IPS DF 6.9 (cell line): ENCODE measurements around the gene LRRC4.

Experiments used
- DNase-seq: peaks from one replicate; pipeline ENCODE4 v3.0.0-alpha.2; 2013; ENCODE audit warnings: low read depth, low spot score
- H3K27ac ChIP-seq: one replicate; pipeline ENCODE4 v1.5.1; 2013; ENCODE audit warnings: low read length, control low read depth
- H3K27me3 ChIP-seq: 2 replicates; pipeline ENCODE4 v1.6.1; 2013; ENCODE audit warnings: mild to moderate bottlenecking, low read length; ENCODE audit not compliant: control insufficient read depth, insufficient read depth
- H3K36me3 ChIP-seq: 2 replicates; pipeline ENCODE4 v1.6.1; 2013; ENCODE audit warnings: low read length; ENCODE audit not compliant: control insufficient read depth, insufficient read depth
- H3K4me1 ChIP-seq: 2 replicates; pipeline ENCODE4 v1.6.1; 2013; ENCODE audit warnings: low read length; ENCODE audit not compliant: control insufficient read depth, insufficient read depth
- H3K4me3 ChIP-seq: 2 replicates; pipeline ENCODE4 v1.5.1; 2013; ENCODE audit warnings: mild to moderate bottlenecking, low read length
- H3K9me3 ChIP-seq: 2 replicates; pipeline ENCODE4 v1.6.1; 2013; ENCODE audit warnings: low read length, inconsistent platforms; ENCODE audit not compliant: control insufficient read depth, insufficient read depth
- WGBS: extraction: QIAGEN DNeasy Blood & Tissue Kit; methylation state at CpG from one replicate; pipeline ENCODE4 v1.1.7; 2013; ENCODE audit warnings: mixed read lengths, missing lambda C conversion rate; ENCODE audit not compliant: insufficient read length, insufficient coverage; 5-methylcytosine and 5-hydroxymethylcytosine counted together

LRRC4 gene

GRCh38 chr7:127998671-127999070 lies 32.6 kb downstream of the LRRC4 start:
- H3K4me1 ChIP-seq: peaks cover 1% of the 10 kb centered on the region; the same call in 1 of the 2 replicates
- H3K36me3 ChIP-seq: no peaks in the 10 kb centered on the region
- WGBS: no CpG with 5 or more reads among the region's 2 CpGs

GRCh38 chr7:127997226-127997922 lies 33.9 kb downstream of the LRRC4 start:
- peaks cover 1% of the 10 kb centered on the region; the same call in 1 of the 2 replicates for H3K4me1 ChIP-seq
- H3K27ac ChIP-seq: no peak overlapping the region
- WGBS: no CpG with 5 or more reads among the region's 4 CpGs
- no peaks in the 10 kb centered on the region for H3K9me3 ChIP-seq
- no peak for DNase-seq
- no peaks in the 10 kb centered on the region for H3K27me3 ChIP-seq
- H3K36me3 ChIP-seq: no peaks in the 10 kb centered on the region
- H3K4me3 ChIP-seq: no peak overlapping the region

More at GRCh38 chr7:127998671-127999070, 32.6 kb downstream of the LRRC4 start:
- Histone ChIP-seq H3K9me3 (no peaks in the 10 kb centered on the region), H3K27me3 (no peaks in the 10 kb centered on the region), H3K27ac (no peak overlapping the region), H3K4me3 (no peak overlapping the region)
- DNase-seq: no peak

GRCh38 chr7:127996253-127997071 lies 34.8 kb downstream of the LRRC4 start:
- H3K4me1 ChIP-seq: peaks cover 1% of the 10 kb centered on the region; the same call in 1 of the 2 replicates
- no peaks in the 10 kb centered on the region for H3K9me3 ChIP-seq
- DNase-seq: no peak
- no peaks in the 10 kb centered on the region for H3K27me3 ChIP-seq
- no peaks in the 10 kb centered on the region for H3K36me3 ChIP-seq
- no peak overlapping the region for H3K27ac ChIP-seq
- WGBS: no CpG with 5 or more reads among the region's 11 CpGs
- no peak overlapping the region for H3K4me3 ChIP-seq

GRCh38 chr7:127995881-127996215 lies 35.4 kb downstream of the LRRC4 start:
- WGBS: no CpG with 5 or more reads among the region's 3 CpGs
- peaks cover 1% of the 10 kb centered on the region; the same call in 1 of the 2 replicates for H3K4me1 ChIP-seq
- H3K27me3 ChIP-seq: no peaks in the 10 kb centered on the region
- no peak overlapping the region for H3K27ac ChIP-seq
- H3K36me3 ChIP-seq: no peaks in the 10 kb centered on the region
- no peak overlapping the region for H3K4me3 ChIP-seq
- DNase-seq: no peak
- H3K9me3 ChIP-seq: no peaks in the 10 kb centered on the region

GRCh38 chr7:127995156-127995880 lies 35.9 kb downstream of the LRRC4 start:
- Histone ChIP-seq H3K4me3 (no peak overlapping the region), H3K27ac (no peak overlapping the region), H3K4me1 (peaks cover 1% of the 10 kb centered on the region; the same call in 1 of the 2 replicates), H3K36me3 (no peaks in the 10 kb centered on the region), H3K27me3 (no peaks in the 10 kb centered on the region), H3K9me3 (no peaks in the 10 kb centered on the region)
- no CpG with 5 or more reads among the region's 3 CpGs for WGBS
- DNase-seq: no peak

- H3K36me3 ChIP-seq: no peaks in the 10 kb centered on the region
- WGBS: no CpG with 5 or more reads among the region's 5 CpGs
- H3K4me1 ChIP-seq: peaks cover 1% of the 10 kb centered on the region; the same call in 1 of the 2 replicates
- H3K9me3 ChIP-seq: no peaks in the 10 kb centered on the region
- no peaks in the 10 kb centered on the region for H3K27me3 ChIP-seq
- no peak overlapping the region for H3K4me3 ChIP-seq
- no peak overlapping the region for H3K27ac ChIP-seq
- DNase-seq: no peak
Measured at GRCh38 chr7:127993987-127994386, 37.2 kb downstream of the LRRC4 start.

- Histone ChIP-seq H3K36me3 (no peaks in the 10 kb centered on the region), H3K9me3 (no peaks in the 10 kb centered on the region), H3K4me3 (no peak overlapping the region), H3K27ac (no peak overlapping the region), H3K4me1 (peaks cover 1% of the 10 kb centered on the region; the same call in 1 of the 2 replicates), H3K27me3 (no peaks in the 10 kb centered on the region)
- no peak for DNase-seq
- no CpG with 5 or more reads among the region's 6 CpGs for WGBS
Measured at GRCh38 chr7:127993317-127993716, 37.9 kb downstream of the LRRC4 start.

GRCh38 chr7:127988751-127989150 lies 42.5 kb downstream of the LRRC4 start:
- no peaks in the 10 kb centered on the region for H3K9me3 ChIP-seq
- no peak overlapping the region for H3K4me3 ChIP-seq
- H3K36me3 ChIP-seq: no peaks in the 10 kb centered on the region
- no peak overlapping the region for H3K27ac ChIP-seq
- H3K4me1 ChIP-seq: peaks cover 3% of the 10 kb centered on the region; the same call in 1 of the 2 replicates
- H3K27me3 ChIP-seq: no peaks in the 10 kb centered on the region
- WGBS: no CpG with 5 or more reads among the region's 1 CpG
- DNase-seq: no peak

GRCh38 chr7:127986581-127987521 lies 44.4 kb downstream of the LRRC4 start:
- no peaks in the 10 kb centered on the region for H3K9me3 ChIP-seq
- H3K27me3 ChIP-seq: no peaks in the 10 kb centered on the region
- DNase-seq: no peak
- H3K4me3 ChIP-seq: no peak overlapping the region
- peaks cover 3% of the 10 kb centered on the region; the same call in 1 of the 2 replicates for H3K4me1 ChIP-seq
- H3K36me3 ChIP-seq: no peaks in the 10 kb centered on the region
- no CpG with 5 or more reads among the region's 4 CpGs for WGBS
- H3K27ac ChIP-seq: no peak overlapping the region
